ENCODE results near the gene LPAR3.

DNA sequence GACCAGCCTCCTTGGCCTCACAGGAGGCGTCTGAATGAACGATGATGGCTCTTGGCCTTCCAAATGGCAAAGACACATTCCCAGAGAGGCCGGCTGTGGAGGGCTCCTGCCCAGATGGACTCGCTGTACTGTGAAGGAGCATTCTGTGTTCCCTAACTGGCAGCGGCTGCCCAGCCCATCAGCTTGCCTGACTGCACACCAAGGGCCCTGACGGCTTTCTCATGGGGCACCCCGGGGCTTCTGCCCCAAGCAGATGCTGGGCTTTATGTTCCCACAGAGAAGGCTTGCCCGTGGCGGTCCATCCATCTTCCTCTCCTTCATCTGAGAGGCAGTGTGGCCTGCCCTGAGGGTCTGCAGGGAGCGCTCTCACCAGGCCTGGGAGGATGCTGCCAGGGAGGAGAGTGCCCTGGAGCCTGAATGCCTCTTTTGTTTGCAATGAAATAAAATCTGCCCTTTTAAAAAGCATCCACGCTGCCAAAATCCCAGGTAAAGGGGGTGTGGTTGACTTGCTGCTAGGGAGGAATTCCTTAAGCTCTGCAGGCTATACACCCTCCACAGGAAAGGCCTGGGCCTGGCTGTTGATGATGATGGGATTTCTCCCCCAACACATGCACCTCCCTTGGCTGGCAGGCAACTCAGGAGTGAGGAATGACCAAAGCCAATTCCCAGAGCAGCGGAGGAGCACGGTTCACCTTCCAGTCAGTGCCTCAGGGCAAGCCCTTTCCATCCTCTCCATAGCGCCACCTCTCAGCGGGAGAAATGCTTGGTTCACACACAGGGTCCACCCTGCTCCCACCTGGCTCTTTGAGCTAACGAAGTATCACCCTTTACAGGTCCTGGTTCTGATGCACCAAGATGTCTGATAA is 118.1 kb downstream of the LPAR3 start:
- TF ChIP-seq, protein P1, sequence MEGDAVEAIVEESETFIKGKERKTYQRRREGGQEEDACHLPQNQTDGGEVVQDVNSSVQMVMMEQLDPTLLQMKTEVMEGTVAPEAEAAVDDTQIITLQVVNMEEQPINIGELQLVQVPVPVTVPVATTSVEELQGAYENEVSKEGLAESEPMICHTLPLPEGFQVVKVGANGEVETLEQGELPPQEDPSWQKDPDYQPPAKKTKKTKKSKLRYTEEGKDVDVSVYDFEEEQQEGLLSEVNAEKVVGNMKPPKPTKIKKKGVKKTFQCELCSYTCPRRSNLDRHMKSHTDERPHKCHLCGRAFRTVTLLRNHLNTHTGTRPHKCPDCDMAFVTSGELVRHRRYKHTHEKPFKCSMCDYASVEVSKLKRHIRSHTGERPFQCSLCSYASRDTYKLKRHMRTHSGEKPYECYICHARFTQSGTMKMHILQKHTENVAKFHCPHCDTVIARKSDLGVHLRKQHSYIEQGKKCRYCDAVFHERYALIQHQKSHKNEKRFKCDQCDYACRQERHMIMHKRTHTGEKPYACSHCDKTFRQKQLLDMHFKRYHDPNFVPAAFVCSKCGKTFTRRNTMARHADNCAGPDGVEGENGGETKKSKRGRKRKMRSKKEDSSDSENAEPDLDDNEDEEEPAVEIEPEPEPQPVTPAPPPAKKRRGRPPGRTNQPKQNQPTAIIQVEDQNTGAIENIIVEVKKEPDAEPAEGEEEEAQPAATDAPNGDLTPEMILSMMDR (conservative IDR thresholded peaks at IDR 0.05; ENCODE audit: low read depth in 2 of 2): peak; percentile 50 to 79
- TF ChIP-seq EZH2 (IDR thresholded peaks at IDR 0.05; ENCODE audit: low read depth, unreplicated experiment) (no peak), POLR2AphosphoS5 (IDR thresholded peaks at IDR 0.05; ENCODE audit: low read depth) (no peak), EZH2phosphoT487 (IDR thresholded peaks at IDR 0.05; ENCODE audit: unreplicated experiment) (no peak), ZNF331 (CRISPR knock-in tag; IDR thresholded peaks at IDR 0.05; ENCODE audit: low read depth) (no peak)
- TF ChIP-seq, protein P2, sequence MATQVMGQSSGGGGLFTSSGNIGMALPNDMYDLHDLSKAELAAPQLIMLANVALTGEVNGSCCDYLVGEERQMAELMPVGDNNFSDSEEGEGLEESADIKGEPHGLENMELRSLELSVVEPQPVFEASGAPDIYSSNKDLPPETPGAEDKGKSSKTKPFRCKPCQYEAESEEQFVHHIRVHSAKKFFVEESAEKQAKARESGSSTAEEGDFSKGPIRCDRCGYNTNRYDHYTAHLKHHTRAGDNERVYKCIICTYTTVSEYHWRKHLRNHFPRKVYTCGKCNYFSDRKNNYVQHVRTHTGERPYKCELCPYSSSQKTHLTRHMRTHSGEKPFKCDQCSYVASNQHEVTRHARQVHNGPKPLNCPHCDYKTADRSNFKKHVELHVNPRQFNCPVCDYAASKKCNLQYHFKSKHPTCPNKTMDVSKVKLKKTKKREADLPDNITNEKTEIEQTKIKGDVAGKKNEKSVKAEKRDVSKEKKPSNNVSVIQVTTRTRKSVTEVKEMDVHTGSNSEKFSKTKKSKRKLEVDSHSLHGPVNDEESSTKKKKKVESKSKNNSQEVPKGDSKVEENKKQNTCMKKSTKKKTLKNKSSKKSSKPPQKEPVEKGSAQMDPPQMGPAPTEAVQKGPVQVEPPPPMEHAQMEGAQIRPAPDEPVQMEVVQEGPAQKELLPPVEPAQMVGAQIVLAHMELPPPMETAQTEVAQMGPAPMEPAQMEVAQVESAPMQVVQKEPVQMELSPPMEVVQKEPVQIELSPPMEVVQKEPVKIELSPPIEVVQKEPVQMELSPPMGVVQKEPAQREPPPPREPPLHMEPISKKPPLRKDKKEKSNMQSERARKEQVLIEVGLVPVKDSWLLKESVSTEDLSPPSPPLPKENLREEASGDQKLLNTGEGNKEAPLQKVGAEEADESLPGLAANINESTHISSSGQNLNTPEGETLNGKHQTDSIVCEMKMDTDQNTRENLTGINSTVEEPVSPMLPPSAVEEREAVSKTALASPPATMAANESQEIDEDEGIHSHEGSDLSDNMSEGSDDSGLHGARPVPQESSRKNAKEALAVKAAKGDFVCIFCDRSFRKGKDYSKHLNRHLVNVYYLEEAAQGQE (IDR thresholded peaks at IDR 0.05; ENCODE audit: unreplicated experiment): no peak
- TF ChIP-seq, protein P3, sequence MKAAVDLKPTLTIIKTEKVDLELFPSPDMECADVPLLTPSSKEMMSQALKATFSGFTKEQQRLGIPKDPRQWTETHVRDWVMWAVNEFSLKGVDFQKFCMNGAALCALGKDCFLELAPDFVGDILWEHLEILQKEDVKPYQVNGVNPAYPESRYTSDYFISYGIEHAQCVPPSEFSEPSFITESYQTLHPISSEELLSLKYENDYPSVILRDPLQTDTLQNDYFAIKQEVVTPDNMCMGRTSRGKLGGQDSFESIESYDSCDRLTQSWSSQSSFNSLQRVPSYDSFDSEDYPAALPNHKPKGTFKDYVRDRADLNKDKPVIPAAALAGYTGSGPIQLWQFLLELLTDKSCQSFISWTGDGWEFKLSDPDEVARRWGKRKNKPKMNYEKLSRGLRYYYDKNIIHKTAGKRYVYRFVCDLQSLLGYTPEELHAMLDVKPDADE (IDR thresholded peaks at IDR 0.05): no peak

All from GM23338 (cell line).